AG04450 (cell line): ENCODE measurements around the gene PTPRQ. TPM values are rescaled to one million over a fixed set of nuclear protein-coding genes. Genes with fewer than 3 reads are reported as not detected.

Experiments
- CTCF ChIA-PET: fragments of 300-600, 350-600 bp; formaldehyde crosslinking; extraction: SDS; loops from one replicate; lab custom pipeline; 2022; ENCODE audit warnings: antibody characterized with exemption, inconsistent platforms; lab: Charles Lee
- POLR2A ChIA-PET: fragments of 350-600 bp; formaldehyde crosslinking; extraction: SDS; loops from one replicate; lab custom pipeline; 2021; ENCODE audit warnings: antibody characterized with exemption, inconsistent platforms; lab: Yijun Ruan, JAX
- DNase-seq: peaks from one replicate; pipeline ENCODE4 v3.0.0-alpha.2; 2011; ENCODE audit warnings: low read depth, low spot score
- H3K27ac ChIP-seq: one replicate; pipeline ENCODE4 v1.5.1; 2012; ENCODE audit warnings: low read depth, low read length, control low read depth
- H3K27me3 ChIP-seq: one replicate; pipeline ENCODE4 v1.6.0; 2012; ENCODE audit warnings: low read length; ENCODE audit not compliant: control insufficient read depth, insufficient read depth
- H3K4me3 ChIP-seq: 2 replicates; pipeline ENCODE4 v1.5.1; 2011; ENCODE audit warnings: mild to moderate bottlenecking, low read depth, low read length, control low read depth
- H3K9me3 ChIP-seq: 2 replicates; pipeline ENCODE4 v1.5.1; 2012; ENCODE audit warnings: low read length; ENCODE audit not compliant: control insufficient read depth, insufficient read depth
- CTCF ChIP-seq: IDR thresholded peaks from 2 replicates; pipeline ENCODE4 v1.5.1; 2011; ENCODE audit warnings: low read depth, low read length, control low read depth, inconsistent platforms
- polyA plus RNA-seq: library from polyadenylated mRNA; depleted of rRNA; stranded (reverse); fragments of >200 nt; gene quantifications from 2 replicates; pipeline ENCODE4 v1.2.3, GENCODE V29; 2011

Gene PTPRQ
- polyA plus RNA-seq, 1 experiment: 1.1 TPM

GRCh38 chr12:80677994-80678393, 234.0 kb downstream of the PTPRQ start:
- DNase-seq: no peak
- no peak for TF ChIP-seq CTCF

GRCh38 chr12:80679346-80680131, 235.5 kb downstream of the PTPRQ start:
- no peak for TF ChIP-seq CTCF
- H3K9me3 ChIP-seq: no peaks in the 10 kb centered on the region
- no peak overlapping the region for H3K4me3 ChIP-seq
- H3K27me3 ChIP-seq: no peaks in the 10 kb centered on the region
- ChIA-PET POLR2A (no interaction called here), CTCF (interaction anchor here (0.6 kb wide), 1 partner anchor 72 kb away, joined by 3 read pairs; no protein-coding TSS in a partner anchor)
- no peak for DNase-seq
- no peak overlapping the region for H3K27ac ChIP-seq

More at GRCh38 chr12:80677994-80678393, 234.0 kb downstream of the PTPRQ start:
- POLR2A ChIA-PET: no interaction called here
- no peak overlapping the region for H3K4me3 ChIP-seq
- no peak overlapping the region for H3K27ac ChIP-seq
- CTCF ChIA-PET: no interaction called here
- H3K27me3 ChIP-seq: no peaks in the 10 kb centered on the region
- H3K9me3 ChIP-seq: no peaks in the 10 kb centered on the region

- H3K9me3 ChIP-seq: no peaks in the 10 kb centered on the region
- CTCF ChIA-PET: interaction anchor here (0.9 kb wide), 1 partner anchor 494 kb away, joined by 3 read pairs; no protein-coding TSS in a partner anchor
- no peak for DNase-seq
- POLR2A ChIA-PET: no interaction called here
- no peak overlapping the region for H3K4me3 ChIP-seq
- no peak overlapping the region for H3K27ac ChIP-seq
- TF ChIP-seq CTCF: no peak
- no peaks in the 10 kb centered on the region for H3K27me3 ChIP-seq
Measured at GRCh38 chr12:80681287-80681686, 237.3 kb downstream of the PTPRQ start.

GRCh38 chr12:80681786-80682185, 237.8 kb downstream of the PTPRQ start:
- Histone ChIP-seq H3K9me3 (no peaks in the 10 kb centered on the region), H3K4me3 (no peak overlapping the region), H3K27ac (no peak overlapping the region), H3K27me3 (no peaks in the 10 kb centered on the region)
- no peak for DNase-seq
- POLR2A ChIA-PET: no interaction called here
- CTCF ChIA-PET: no interaction called here
- TF ChIP-seq CTCF: no peak

- Histone ChIP-seq H3K9me3 (no peaks in the 10 kb centered on the region), H3K4me3 (no peak overlapping the region), H3K27me3 (no peaks in the 10 kb centered on the region), H3K27ac (no peak overlapping the region)
- CTCF ChIA-PET: no interaction called here
- no peak for TF ChIP-seq CTCF
- no peak for DNase-seq
- POLR2A ChIA-PET: no interaction called here
Measured at GRCh38 chr12:80684077-80684495, 240.1 kb downstream of the PTPRQ start.
